ENCODE data around the gene SNTG2.

DNA sequence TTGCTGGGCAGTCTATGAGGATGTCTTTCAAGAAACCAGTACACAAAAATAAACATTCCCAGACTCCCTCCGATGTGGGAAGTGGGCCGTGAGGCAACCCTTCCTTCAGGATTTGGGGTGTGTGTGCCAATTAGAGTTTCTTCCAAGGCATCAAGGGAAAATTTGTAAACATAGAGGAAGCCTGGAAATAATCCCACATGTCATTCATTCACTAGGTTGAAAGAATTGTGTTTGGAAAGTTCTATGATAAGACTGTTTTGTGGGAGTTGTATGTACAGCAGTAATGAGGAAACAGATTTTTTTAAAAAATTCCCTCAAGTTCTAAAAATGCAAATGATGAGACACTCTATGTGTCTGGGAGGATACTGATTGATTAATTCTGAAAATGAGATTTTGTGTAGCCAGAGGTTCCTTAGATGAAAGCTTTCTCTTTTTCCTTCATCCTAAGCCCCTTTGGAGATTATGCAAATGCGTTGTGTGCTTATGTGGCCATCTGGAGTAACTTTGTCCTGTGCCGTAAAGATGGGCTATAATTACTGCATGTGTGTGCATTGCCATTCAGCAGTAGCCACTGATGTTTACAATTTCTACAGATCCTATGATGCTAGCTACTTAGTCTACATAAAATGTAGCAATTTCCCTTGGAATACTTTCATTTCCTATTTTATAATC lies 354.8 kb downstream of the SNTG2 start:
- TF ChIP-seq, protein P1, sequence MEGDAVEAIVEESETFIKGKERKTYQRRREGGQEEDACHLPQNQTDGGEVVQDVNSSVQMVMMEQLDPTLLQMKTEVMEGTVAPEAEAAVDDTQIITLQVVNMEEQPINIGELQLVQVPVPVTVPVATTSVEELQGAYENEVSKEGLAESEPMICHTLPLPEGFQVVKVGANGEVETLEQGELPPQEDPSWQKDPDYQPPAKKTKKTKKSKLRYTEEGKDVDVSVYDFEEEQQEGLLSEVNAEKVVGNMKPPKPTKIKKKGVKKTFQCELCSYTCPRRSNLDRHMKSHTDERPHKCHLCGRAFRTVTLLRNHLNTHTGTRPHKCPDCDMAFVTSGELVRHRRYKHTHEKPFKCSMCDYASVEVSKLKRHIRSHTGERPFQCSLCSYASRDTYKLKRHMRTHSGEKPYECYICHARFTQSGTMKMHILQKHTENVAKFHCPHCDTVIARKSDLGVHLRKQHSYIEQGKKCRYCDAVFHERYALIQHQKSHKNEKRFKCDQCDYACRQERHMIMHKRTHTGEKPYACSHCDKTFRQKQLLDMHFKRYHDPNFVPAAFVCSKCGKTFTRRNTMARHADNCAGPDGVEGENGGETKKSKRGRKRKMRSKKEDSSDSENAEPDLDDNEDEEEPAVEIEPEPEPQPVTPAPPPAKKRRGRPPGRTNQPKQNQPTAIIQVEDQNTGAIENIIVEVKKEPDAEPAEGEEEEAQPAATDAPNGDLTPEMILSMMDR (IDR thresholded peaks at IDR 0.05): no peak
- no peak for TF ChIP-seq NR2C2 (CRISPR knock-in tag; IDR thresholded peaks at IDR 0.05)
- no peak for TF ChIP-seq ELF4 (CRISPR knock-in tag; IDR thresholded peaks at IDR 0.05; ENCODE audit: low read depth)
- TF ChIP-seq, protein P2, sequence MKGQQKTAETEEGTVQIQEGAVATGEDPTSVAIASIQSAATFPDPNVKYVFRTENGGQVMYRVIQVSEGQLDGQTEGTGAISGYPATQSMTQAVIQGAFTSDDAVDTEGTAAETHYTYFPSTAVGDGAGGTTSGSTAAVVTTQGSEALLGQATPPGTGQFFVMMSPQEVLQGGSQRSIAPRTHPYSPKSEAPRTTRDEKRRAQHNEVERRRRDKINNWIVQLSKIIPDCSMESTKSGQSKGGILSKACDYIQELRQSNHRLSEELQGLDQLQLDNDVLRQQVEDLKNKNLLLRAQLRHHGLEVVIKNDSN (CRISPR knock-in tag; IDR thresholded peaks at IDR 0.05): no peak
- TF ChIP-seq, protein P3, sequence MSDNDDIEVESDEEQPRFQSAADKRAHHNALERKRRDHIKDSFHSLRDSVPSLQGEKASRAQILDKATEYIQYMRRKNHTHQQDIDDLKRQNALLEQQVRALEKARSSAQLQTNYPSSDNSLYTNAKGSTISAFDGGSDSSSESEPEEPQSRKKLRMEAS (CRISPR knock-in tag; IDR thresholded peaks at IDR 0.05): no peak
- no peak for TF ChIP-seq SP1 (CRISPR knock-in tag; conservative IDR thresholded peaks at IDR 0.05)
- TF ChIP-seq FOXK1 (CRISPR knock-in tag; IDR thresholded peaks at IDR 0.05): no peak
- TF ChIP-seq, protein P4, sequence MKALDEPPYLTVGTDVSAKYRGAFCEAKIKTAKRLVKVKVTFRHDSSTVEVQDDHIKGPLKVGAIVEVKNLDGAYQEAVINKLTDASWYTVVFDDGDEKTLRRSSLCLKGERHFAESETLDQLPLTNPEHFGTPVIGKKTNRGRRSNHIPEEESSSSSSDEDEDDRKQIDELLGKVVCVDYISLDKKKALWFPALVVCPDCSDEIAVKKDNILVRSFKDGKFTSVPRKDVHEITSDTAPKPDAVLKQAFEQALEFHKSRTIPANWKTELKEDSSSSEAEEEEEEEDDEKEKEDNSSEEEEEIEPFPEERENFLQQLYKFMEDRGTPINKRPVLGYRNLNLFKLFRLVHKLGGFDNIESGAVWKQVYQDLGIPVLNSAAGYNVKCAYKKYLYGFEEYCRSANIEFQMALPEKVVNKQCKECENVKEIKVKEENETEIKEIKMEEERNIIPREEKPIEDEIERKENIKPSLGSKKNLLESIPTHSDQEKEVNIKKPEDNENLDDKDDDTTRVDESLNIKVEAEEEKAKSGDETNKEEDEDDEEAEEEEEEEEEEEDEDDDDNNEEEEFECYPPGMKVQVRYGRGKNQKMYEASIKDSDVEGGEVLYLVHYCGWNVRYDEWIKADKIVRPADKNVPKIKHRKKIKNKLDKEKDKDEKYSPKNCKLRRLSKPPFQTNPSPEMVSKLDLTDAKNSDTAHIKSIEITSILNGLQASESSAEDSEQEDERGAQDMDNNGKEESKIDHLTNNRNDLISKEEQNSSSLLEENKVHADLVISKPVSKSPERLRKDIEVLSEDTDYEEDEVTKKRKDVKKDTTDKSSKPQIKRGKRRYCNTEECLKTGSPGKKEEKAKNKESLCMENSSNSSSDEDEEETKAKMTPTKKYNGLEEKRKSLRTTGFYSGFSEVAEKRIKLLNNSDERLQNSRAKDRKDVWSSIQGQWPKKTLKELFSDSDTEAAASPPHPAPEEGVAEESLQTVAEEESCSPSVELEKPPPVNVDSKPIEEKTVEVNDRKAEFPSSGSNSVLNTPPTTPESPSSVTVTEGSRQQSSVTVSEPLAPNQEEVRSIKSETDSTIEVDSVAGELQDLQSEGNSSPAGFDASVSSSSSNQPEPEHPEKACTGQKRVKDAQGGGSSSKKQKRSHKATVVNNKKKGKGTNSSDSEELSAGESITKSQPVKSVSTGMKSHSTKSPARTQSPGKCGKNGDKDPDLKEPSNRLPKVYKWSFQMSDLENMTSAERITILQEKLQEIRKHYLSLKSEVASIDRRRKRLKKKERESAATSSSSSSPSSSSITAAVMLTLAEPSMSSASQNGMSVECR (CRISPR knock-in tag; IDR thresholded peaks at IDR 0.05; ENCODE audit: borderline replicate concordance): no peak
- TF ChIP-seq, protein P5, sequence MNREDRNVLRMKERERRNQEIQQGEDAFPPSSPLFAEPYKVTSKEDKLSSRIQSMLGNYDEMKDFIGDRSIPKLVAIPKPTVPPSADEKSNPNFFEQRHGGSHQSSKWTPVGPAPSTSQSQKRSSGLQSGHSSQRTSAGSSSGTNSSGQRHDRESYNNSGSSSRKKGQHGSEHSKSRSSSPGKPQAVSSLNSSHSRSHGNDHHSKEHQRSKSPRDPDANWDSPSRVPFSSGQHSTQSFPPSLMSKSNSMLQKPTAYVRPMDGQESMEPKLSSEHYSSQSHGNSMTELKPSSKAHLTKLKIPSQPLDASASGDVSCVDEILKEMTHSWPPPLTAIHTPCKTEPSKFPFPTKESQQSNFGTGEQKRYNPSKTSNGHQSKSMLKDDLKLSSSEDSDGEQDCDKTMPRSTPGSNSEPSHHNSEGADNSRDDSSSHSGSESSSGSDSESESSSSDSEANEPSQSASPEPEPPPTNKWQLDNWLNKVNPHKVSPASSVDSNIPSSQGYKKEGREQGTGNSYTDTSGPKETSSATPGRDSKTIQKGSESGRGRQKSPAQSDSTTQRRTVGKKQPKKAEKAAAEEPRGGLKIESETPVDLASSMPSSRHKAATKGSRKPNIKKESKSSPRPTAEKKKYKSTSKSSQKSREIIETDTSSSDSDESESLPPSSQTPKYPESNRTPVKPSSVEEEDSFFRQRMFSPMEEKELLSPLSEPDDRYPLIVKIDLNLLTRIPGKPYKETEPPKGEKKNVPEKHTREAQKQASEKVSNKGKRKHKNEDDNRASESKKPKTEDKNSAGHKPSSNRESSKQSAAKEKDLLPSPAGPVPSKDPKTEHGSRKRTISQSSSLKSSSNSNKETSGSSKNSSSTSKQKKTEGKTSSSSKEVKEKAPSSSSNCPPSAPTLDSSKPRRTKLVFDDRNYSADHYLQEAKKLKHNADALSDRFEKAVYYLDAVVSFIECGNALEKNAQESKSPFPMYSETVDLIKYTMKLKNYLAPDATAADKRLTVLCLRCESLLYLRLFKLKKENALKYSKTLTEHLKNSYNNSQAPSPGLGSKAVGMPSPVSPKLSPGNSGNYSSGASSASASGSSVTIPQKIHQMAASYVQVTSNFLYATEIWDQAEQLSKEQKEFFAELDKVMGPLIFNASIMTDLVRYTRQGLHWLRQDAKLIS (CRISPR knock-in tag; IDR thresholded peaks at IDR 0.05; ENCODE audit: borderline replicate concordance): no peak
